HG03159 (cell line): ENCODE results near the gene SYT15B.
"Not testable (repeated sequence)": the region's sequence is repeated elsewhere in the genome, so short reads cannot be mapped to it uniquely, and the experiment has no call there.

Experiments
- ATAC-seq: cut with Tn5 transposase; IDR thresholded peaks from one replicate; pipeline ENCODE4 v1.9.1; 2021; ENCODE audit warnings: mild to moderate bottlenecking, moderate library complexity; ENCODE audit not compliant: unreplicated experiment

Gene SYT15B

DNA sequence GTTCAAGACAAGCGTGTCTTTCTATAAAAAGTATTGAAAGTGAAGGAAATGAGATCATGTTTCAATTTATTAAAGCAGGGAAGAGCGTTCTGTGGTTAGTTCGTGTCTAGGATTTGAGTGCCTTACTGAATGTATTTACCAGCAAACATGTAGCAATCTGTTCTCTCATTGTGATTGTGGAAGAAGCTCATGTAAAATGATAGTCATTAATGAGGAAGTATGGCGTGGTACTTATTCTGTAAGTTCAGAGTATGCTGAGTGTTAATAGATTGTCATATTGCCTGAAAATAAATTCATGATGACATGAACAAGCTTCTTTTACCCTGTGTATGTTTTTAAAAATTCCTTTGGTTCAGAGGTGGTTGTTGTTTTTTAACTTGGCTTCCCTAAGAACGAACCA, 32.5 kb downstream of the SYT15B start:
- ATAC-seq: not testable (repeated sequence)

DNA sequence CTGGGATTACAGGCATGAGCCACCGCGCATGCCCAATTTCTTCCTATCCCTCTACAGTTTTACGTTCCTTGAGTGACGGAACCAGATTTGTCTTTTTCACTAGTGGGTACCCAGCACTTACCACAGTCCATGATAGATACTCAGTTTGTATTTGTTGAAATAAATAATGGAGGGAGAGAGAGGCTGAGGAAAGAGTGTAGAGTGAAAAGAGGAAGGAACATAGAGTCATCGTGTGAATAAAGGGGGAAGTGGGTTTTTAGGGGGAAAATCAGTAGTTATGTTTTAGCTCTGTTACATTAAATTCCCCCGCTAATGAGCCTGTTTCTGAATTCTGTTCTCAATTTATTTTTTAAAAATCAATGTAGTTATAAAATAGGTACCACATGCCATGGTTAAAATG, 37.7 kb downstream of the SYT15B start:
- ATAC-seq: not testable (repeated sequence)

DNA sequence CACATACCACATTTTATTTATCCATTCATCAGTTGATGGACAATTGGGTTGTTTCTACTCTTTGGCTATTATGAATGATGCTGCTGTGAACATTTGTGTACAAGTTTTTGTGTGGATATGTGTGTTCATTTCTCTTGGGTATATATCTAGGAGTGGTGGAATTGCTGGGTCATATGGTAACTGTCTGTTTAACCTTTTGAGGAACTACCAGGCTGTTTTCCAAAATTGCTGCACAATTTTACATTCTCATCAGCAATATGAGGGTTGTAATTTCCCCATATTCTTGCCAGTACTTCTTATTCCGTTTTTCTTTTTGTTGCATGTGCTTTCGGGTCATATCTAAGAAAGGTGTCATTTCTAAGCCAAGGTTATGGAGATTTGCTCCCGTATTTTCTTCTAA, 38.3 kb downstream of the SYT15B start:
- not testable (repeated sequence) for ATAC-seq

DNA sequence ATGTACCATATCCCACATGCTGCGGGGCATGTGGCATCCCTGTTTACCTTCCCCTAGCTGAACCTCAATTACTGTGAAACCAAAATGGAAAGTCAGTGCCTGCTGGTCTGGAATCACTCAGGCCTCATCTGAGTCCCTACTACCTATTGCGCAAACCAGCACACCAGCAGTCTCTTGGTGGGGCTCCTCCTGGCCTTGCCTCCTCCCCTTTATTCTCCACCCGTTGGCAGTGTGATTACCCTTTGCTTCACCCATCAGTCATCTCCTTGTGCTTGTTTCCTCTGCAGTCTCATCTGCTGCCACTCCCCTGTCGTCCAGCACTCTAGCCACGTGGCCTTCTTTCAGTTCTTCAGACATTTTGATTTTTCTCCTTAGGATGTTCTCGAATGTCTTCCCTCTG, 39.3 kb downstream of the SYT15B start:
- not testable (repeated sequence) for ATAC-seq

GRCh38 chr10:47723362-47723761, 40.0 kb downstream of the SYT15B start:
- not testable (repeated sequence) for ATAC-seq

GRCh38 chr10:47717011-47717769, 46.2 kb downstream of the SYT15B start:
- ATAC-seq: not testable (repeated sequence)
